ENCODE results near the gene HLCS. TPM values are rescaled to one million over a fixed set of nuclear protein-coding genes. Genes with fewer than 3 reads are reported as not detected.
A peak's percentile ranks its signal among the peaks of the same experiment; 100 is the strongest.

HLCS gene
- total and polyA plus RNA-seq, 2 experiments from 2014 or later: 12.4 to 20.1 TPM

DNA sequence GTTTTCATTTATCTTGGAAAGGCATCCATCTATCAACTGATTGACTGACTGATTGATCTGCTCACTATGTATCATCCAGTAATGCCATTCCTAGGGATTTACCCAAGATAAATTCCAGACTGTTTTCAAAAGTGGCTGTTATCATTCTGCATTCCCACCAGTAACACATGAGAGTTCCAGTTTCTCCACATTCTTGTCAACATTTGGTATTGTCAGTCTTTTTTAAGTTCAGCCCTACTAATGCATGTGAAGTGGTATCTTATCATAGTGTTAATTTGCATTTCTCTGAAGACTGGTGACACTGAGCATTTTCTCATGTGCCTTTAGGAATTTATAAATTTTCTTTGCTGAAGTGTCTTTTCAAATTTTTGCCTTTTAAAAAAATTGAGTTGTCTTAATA lies 168.0 kb downstream of the HLCS start:
- TF ChIP-seq, protein P1, sequence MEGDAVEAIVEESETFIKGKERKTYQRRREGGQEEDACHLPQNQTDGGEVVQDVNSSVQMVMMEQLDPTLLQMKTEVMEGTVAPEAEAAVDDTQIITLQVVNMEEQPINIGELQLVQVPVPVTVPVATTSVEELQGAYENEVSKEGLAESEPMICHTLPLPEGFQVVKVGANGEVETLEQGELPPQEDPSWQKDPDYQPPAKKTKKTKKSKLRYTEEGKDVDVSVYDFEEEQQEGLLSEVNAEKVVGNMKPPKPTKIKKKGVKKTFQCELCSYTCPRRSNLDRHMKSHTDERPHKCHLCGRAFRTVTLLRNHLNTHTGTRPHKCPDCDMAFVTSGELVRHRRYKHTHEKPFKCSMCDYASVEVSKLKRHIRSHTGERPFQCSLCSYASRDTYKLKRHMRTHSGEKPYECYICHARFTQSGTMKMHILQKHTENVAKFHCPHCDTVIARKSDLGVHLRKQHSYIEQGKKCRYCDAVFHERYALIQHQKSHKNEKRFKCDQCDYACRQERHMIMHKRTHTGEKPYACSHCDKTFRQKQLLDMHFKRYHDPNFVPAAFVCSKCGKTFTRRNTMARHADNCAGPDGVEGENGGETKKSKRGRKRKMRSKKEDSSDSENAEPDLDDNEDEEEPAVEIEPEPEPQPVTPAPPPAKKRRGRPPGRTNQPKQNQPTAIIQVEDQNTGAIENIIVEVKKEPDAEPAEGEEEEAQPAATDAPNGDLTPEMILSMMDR (IDR thresholded peaks at IDR 0.05; ENCODE audit: low read depth, low read length): no peak
- no peak for DNase-seq (ENCODE audit: low read depth in 1 of 2, low spot score in 1 of 2)
- H3K4me3 ChIP-seq: no peak overlapping the region
- H3K27ac ChIP-seq: no peak overlapping the region
- H3K27me3 ChIP-seq: no peaks in the 10 kb centered on the region
- no peaks in the 10 kb centered on the region for H3K36me3 ChIP-seq
- H3K9me3 ChIP-seq (ENCODE audit: low read depth): no peaks in the 10 kb centered on the region
- H3K4me1 ChIP-seq (ENCODE audit: low read depth): no peaks in the 10 kb centered on the region

GRCh38 chr21:36796070-36796469 lies 170.4 kb downstream of the HLCS start:
- H3K4me3 ChIP-seq: no peak overlapping the region
- TF ChIP-seq, protein P1 (IDR thresholded peaks at IDR 0.05; ENCODE audit: low read depth, low read length): no peak
- no peak overlapping the region for H3K27ac ChIP-seq
- DNase-seq (ENCODE audit: low read depth in 1 of 2, low spot score in 1 of 2): no peak
- H3K9me3 ChIP-seq (ENCODE audit: low read depth): no peaks in the 10 kb centered on the region
- H3K4me1 ChIP-seq (ENCODE audit: low read depth): no peaks in the 10 kb centered on the region
- H3K27me3 ChIP-seq: no peaks in the 10 kb centered on the region
- H3K36me3 ChIP-seq: no peaks in the 10 kb centered on the region

- H3K9me3 ChIP-seq (ENCODE audit: low read depth): no peaks in the 10 kb centered on the region
- H3K4me3 ChIP-seq: no peak overlapping the region
- H3K27me3 ChIP-seq: no peaks in the 10 kb centered on the region
- DNase-seq (ENCODE audit: low read depth in 1 of 2, low spot score in 1 of 2): no peak
- H3K36me3 ChIP-seq: no peaks in the 10 kb centered on the region
- no peaks in the 10 kb centered on the region for H3K4me1 ChIP-seq (ENCODE audit: low read depth)
- H3K27ac ChIP-seq: no peak overlapping the region
- TF ChIP-seq, protein P1 (IDR thresholded peaks at IDR 0.05; ENCODE audit: low read depth, low read length): no peak
These were observed 173.9 kb downstream of the HLCS start for GRCh38 chr21:36792505-36792967.

- Histone ChIP-seq H3K4me3 (no peak overlapping the region), H3K9me3 (ENCODE audit: low read depth) (no peaks in the 10 kb centered on the region), H3K4me1 (ENCODE audit: low read depth) (no peaks in the 10 kb centered on the region), H3K27ac (no peak overlapping the region), H3K36me3 (no peaks in the 10 kb centered on the region), H3K27me3 (no peaks in the 10 kb centered on the region)
- DNase-seq (ENCODE audit: low read depth in 1 of 2, low spot score in 1 of 2): peak in 1 of 2 donors; percentile 25
- TF ChIP-seq, protein P1 (IDR thresholded peaks at IDR 0.05; ENCODE audit: low read depth, low read length): no peak
These were observed 174.6 kb downstream of the HLCS start for GRCh38 chr21:36791695-36792470.

DNA sequence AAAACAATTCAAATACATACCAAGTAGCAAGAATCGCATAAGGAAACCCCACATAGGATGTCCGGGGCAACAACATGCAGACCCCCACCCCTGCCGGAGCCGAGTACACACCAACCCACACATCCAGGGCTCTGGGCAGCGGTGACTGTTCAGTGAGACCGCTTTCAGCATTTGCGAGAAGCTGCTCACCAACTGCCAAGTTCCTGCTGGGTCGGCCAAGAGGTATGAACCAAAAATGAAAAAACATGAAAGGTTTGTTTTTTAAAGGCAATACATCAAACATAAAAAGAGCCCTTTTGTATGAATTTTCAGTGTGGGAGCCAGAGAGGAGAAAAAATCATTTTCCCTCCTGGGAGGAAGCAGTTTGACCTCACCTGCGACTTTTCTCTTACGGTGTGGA lies 175.3 kb downstream of the HLCS start:
- no peak for DNase-seq (ENCODE audit: low read depth in 1 of 2, low spot score in 1 of 2)
- TF ChIP-seq, protein P1 (IDR thresholded peaks at IDR 0.05; ENCODE audit: low read depth, low read length): no peak
- Histone ChIP-seq H3K27me3 (no peaks in the 10 kb centered on the region), H3K4me3 (no peak overlapping the region), H3K36me3 (no peaks in the 10 kb centered on the region), H3K27ac (no peak overlapping the region), H3K4me1 (ENCODE audit: low read depth) (no peaks in the 10 kb centered on the region), H3K9me3 (ENCODE audit: low read depth) (no peaks in the 10 kb centered on the region)
